GM23338 (cell line): Measurements from ENCODE around the gene CLIC3. TPM values are rescaled to one million over a fixed set of nuclear protein-coding genes. Genes with fewer than 3 reads are reported as not detected.

Experiments
- ATAC-seq: fragments of 200-7000 bp; cut with Tn5 transposase; 3 replicates; pipeline ENCODE4 v1.9.1; 2020
- DNase-seq: peaks from one replicate; pipeline ENCODE4 v3.0.0-alpha.2; 2015; ENCODE audit warnings: low spot score
- H2AFZ ChIP-seq: fragments of 200-600 bp; sonication (generic); 2 replicates; pipeline ENCODE4 v1.8.0; 2016; ENCODE audit warnings: antibody characterized with exemption, mild to moderate bottlenecking, moderate library complexity
- H3F3A ChIP-seq: fragments of 200-600 bp; sonication (generic); replicated peaks from 2 replicates; pipeline ENCODE4 v1.8.0; 2017; ENCODE audit warnings: antibody characterized with exemption, mixed run types, low read depth
- H3K27ac ChIP-seq: fragments of 200-600 bp; sonication (generic); 2 replicates; pipeline ENCODE4 v1.6.1; 2016; ENCODE audit warnings: low read depth
- H3K27me3 ChIP-seq: fragments of 200-600 bp; sonication (generic); 2 replicates; pipeline ENCODE4 v1.8.0; 2016; ENCODE audit warnings: mild to moderate bottlenecking, mixed run types, moderate library complexity; ENCODE audit not compliant: insufficient read depth
- H3K36me3 ChIP-seq: fragments of 200-600 bp; sonication (generic); 2 replicates; pipeline ENCODE4 v1.8.0; 2016; ENCODE audit warnings: mild to moderate bottlenecking; ENCODE audit not compliant: insufficient read depth
- H3K4me1 ChIP-seq: fragments of 200-600 bp; sonication (generic); 2 replicates; pipeline ENCODE4 v1.8.0; 2016; ENCODE audit warnings: mild to moderate bottlenecking, moderate library complexity; ENCODE audit not compliant: insufficient read depth
- H3K4me2 ChIP-seq: fragments of 200-600 bp; sonication (generic); 2 replicates; pipeline ENCODE4 v1.7.1; 2017; ENCODE audit warnings: mixed run types
- H3K4me3 ChIP-seq: fragments of 200-600 bp; sonication (generic); 2 replicates; pipeline ENCODE4 v1.6.1; 2016; ENCODE audit warnings: mixed run types
- H3K79me2 ChIP-seq: fragments of 200-600 bp; sonication (generic); replicated peaks from 2 replicates; pipeline ENCODE4 v1.8.0; 2017; ENCODE audit warnings: mild to moderate bottlenecking; ENCODE audit not compliant: insufficient read depth
- H3K9me2 ChIP-seq: fragments of 200-600 bp; sonication (generic); 2 replicates; pipeline ENCODE4 v1.8.0; 2017; ENCODE audit not compliant: insufficient read depth
- H4K20me1 ChIP-seq: fragments of 200-600 bp; sonication (generic); replicated peaks from 2 replicates; pipeline ENCODE4 v1.8.0; 2017; ENCODE audit warnings: mild to moderate bottlenecking; ENCODE audit not compliant: insufficient read depth
- H3K27ac Mint-ChIP-seq: 2 replicates; pipeline ENCODE4 v1.8.0; 2020; ENCODE audit warnings: inconsistent platforms, mild to moderate bottlenecking, moderate library complexity, mixed read lengths
- H3K27me3 Mint-ChIP-seq: 3 replicates; pipeline ENCODE4 v1.8.0; 2022; ENCODE audit warnings: low read depth, mild to moderate bottlenecking, moderate library complexity, mixed read lengths, inconsistent platforms; ENCODE audit not compliant: insufficient read depth, poor library complexity
- H3K36me3 Mint-ChIP-seq: 3 replicates; pipeline ENCODE4 v1.8.0; 2021; ENCODE audit warnings: low read depth, mild to moderate bottlenecking, inconsistent platforms, moderate library complexity, mixed read lengths
- H3K4me1 Mint-ChIP-seq: 3 replicates; pipeline ENCODE4 v1.8.0; 2020; ENCODE audit warnings: mild to moderate bottlenecking, inconsistent platforms, mixed read lengths
- H3K4me3 Mint-ChIP-seq: 3 replicates; pipeline ENCODE4 v1.8.0; 2021; ENCODE audit warnings: moderate library complexity, mild to moderate bottlenecking, inconsistent platforms, mixed read lengths
- H3K9me3 Mint-ChIP-seq: 3 replicates; pipeline ENCODE4 v1.8.0; 2020; ENCODE audit warnings: moderate library complexity, mild to moderate bottlenecking, inconsistent platforms, mixed read lengths
- CREB1 ChIP-seq: fragments of 250-450 bp; sonication (Bioruptor Pico); IDR thresholded peaks from 2 replicates; pipeline ENCODE4 v1.5.0; 2020; ENCODE audit warnings: low read depth, mild to moderate bottlenecking, moderate library complexity
- CTCF ChIP-seq, 2 experiments: fragments of 200-600 bp in 1 of 2; sonication (generic) in 1 of 2; conservative IDR thresholded peaks; 2 replicates each; pipeline versions ENCODE4 v1.5.1 to v1.6.1; 2016 to 2017; ENCODE audit warnings: antibody characterized with exemption in 2 of 2, low read depth in 2 of 2, mild to moderate bottlenecking in 2 of 2, moderate library complexity in 1 of 2
- ETS1 ChIP-seq: IDR thresholded peaks from 2 replicates; pipeline ENCODE4 v1.6.1; 2016; ENCODE audit warnings: antibody characterized with exemption
- EZH2 ChIP-seq: fragments of 200-600 bp; sonication (generic); IDR thresholded peaks from one replicate; pipeline ENCODE4 v1.8.0; 2017; ENCODE audit warnings: antibody characterized with exemption, mild to moderate bottlenecking, low read depth; ENCODE audit not compliant: unreplicated experiment
- EZH2phosphoT487 ChIP-seq: fragments of 200-600 bp; sonication (generic); IDR thresholded peaks from one replicate; pipeline ENCODE4 v1.8.1; 2018; ENCODE audit warnings: antibody characterized with exemption; ENCODE audit not compliant: unreplicated experiment
- JUNB ChIP-seq: IDR thresholded peaks from one replicate; pipeline ENCODE4 v1.6.1; 2016; ENCODE audit warnings: antibody characterized with exemption; ENCODE audit not compliant: unreplicated experiment
- NANOG ChIP-seq: IDR thresholded peaks from 2 replicates; pipeline ENCODE4 v1.6.1; 2016; ENCODE audit warnings: antibody characterized with exemption, borderline replicate concordance
- POLR2AphosphoS5 ChIP-seq: IDR thresholded peaks from 2 replicates; pipeline ENCODE4 v1.6.1; 2016; ENCODE audit warnings: antibody characterized with exemption, low read depth
- REST ChIP-seq: IDR thresholded peaks from one replicate; pipeline ENCODE4 v1.6.1; 2018; ENCODE audit warnings: antibody characterized with exemption; ENCODE audit not compliant: unreplicated experiment
- STAT1 ChIP-seq: IDR thresholded peaks from one replicate; pipeline ENCODE4 v1.6.1; 2016; ENCODE audit warnings: antibody characterized with exemption; ENCODE audit not compliant: unreplicated experiment
- ZNF114 ChIP-seq: fragments of 250-450 bp; sonication (Bioruptor Pico); IDR thresholded peaks from 2 replicates; pipeline ENCODE4 v1.5.0; 2020; ENCODE audit warnings: mild to moderate bottlenecking, moderate library complexity
- ZNF331 ChIP-seq: fragments of 250-450 bp; sonication (Bioruptor Pico); IDR thresholded peaks from 2 replicates; pipeline ENCODE4 v1.5.0; 2020; ENCODE audit warnings: low read depth, mild to moderate bottlenecking, moderate library complexity
- ZNF462 ChIP-seq: fragments of 250-450 bp; sonication (Bioruptor Pico); IDR thresholded peaks from 2 replicates; pipeline ENCODE4 v1.5.0; 2020; ENCODE audit warnings: mild to moderate bottlenecking, moderate library complexity
- polyA plus RNA-seq: library from polyadenylated mRNA; unstranded; fragments of >200 nt; fragmentation: Nextera tagmentation; extraction: Ambion mirVana; gene quantifications from 2 replicates; pipeline ENCODE4 v1.2.1, GENCODE V29; 2016
- total RNA-seq: library from RNA; depleted of rRNA; stranded (reverse); fragments of >200 nt; shearing (Covaris generic); gene quantifications from 2 replicates; pipeline ENCODE4 v1.2.3, GENCODE V29; 2014

Gene CLIC3
- total and polyA plus RNA-seq, 2 experiments from 2014 or later = 0.53 to 0.56 TPM

- Histone ChIP-seq H3K27me3 (no peaks in the 10 kb centered on the region), H3K36me3 (no peaks in the 10 kb centered on the region), H3K79me2 (no peaks in the 10 kb centered on the region), H2AFZ (no peak overlapping the region), H4K20me1 (no peaks in the 10 kb centered on the region), H3F3A (no peaks in the 10 kb centered on the region), H3K4me2 (no peak overlapping the region), H3K4me1 (no peaks in the 10 kb centered on the region; the same call in 1 of the 2 replicates), H3K9me2 (0 out of 2 replicates have a peak, but pooled peaks cover 6% of the 10 kb centered on the region), H3K27ac (no peak overlapping the region), H3K4me3 (no peak overlapping the region)
- ATAC-seq (no peak), DNase-seq (no peak)
- Mint-ChIP-seq H3K27ac (no peak overlapping the region), H3K27me3 (peaks cover 7% of the 10 kb centered on the region), H3K4me3 (no peak overlapping the region), H3K4me1 (no peaks in the 10 kb centered on the region; the same call in 2 of the 3 replicates), H3K9me3 (peaks cover 4% of the 10 kb centered on the region; the same call in 2 of the 3 replicates), H3K36me3 (no peaks in the 10 kb centered on the region; the same call in 2 of the 3 replicates)
- TF ChIP-seq ZNF114 (CRISPR knock-in tag) = no peak
- no peak for TF ChIP-seq ETS1
- TF ChIP-seq ZNF331 (CRISPR knock-in tag) = no peak
- TF ChIP-seq NANOG = no peak
- TF ChIP-seq REST = no peak
- TF ChIP-seq JUNB = no peak
- TF ChIP-seq CTCF (conservative IDR thresholded peaks at IDR 0.05; ENCODE audit: low read depth in 2 of 2) = no peak
- no peak for TF ChIP-seq EZH2phosphoT487
- TF ChIP-seq EZH2 = no peak
- TF ChIP-seq STAT1 = no peak
- TF ChIP-seq ZNF462 = no peak
- TF ChIP-seq CREB1 (CRISPR knock-in tag) = no peak
- no peak for TF ChIP-seq POLR2AphosphoS5
These were observed 42.5 kb downstream of the CLIC3 start for GRCh38 chr9:136953771-136954269.
